IPS DF 19.7 (cell line): ENCODE measurements around the gene ZNF335.
"Not testable (repeated sequence)": the region's sequence is repeated elsewhere in the genome, so short reads cannot be mapped to it uniquely, and the experiment has no call there.

Experiments used
- DNase-seq: peaks from one replicate; pipeline ENCODE4 v3.0.0-alpha.2; 2013; ENCODE audit warnings: low read depth, low spot score

Gene ZNF335

GRCh38 chr20:46004187-46004586 is 32.2 kb upstream of the ZNF335 start:
- DNase-seq = no peak

- DNase-seq = no peak
Observed at GRCh38 chr20:46002008-46002407, 30.0 kb upstream of the ZNF335 start.

GRCh38 chr20:46001498-46001897 is 29.5 kb upstream of the ZNF335 start:
- DNase-seq = no peak

GRCh38 chr20:46000262-46000996 is 28.4 kb upstream of the ZNF335 start:
- DNase-seq = no peak

- DNase-seq = no peak
Observed at GRCh38 chr20:45999557-46000261, 27.7 kb upstream of the ZNF335 start.

- no peak for DNase-seq
Observed at GRCh38 chr20:45998761-45999160, 26.8 kb upstream of the ZNF335 start.

- DNase-seq = no peak
Observed at GRCh38 chr20:45998337-45998736, 26.3 kb upstream of the ZNF335 start.

- DNase-seq = no peak
Observed at GRCh38 chr20:45997187-45997586, 25.2 kb upstream of the ZNF335 start.

GRCh38 chr20:45995495-45996097 is 23.6 kb upstream of the ZNF335 start:
- DNase-seq = not testable (repeated sequence)

- no peak for DNase-seq
Observed at GRCh38 chr20:45994761-45995493, 22.9 kb upstream of the ZNF335 start.

- no peak for DNase-seq
Observed at GRCh38 chr20:45993197-45993951, 21.4 kb upstream of the ZNF335 start.

GRCh38 chr20:45991616-45992015 is 19.6 kb upstream of the ZNF335 start:
- DNase-seq = no peak

GRCh38 chr20:45988830-45989229 is 16.8 kb upstream of the ZNF335 start:
- DNase-seq = not testable (repeated sequence)

- DNase-seq = peak; percentile 60
Observed at GRCh38 chr20:45987108-45987780, 15.2 kb upstream of the ZNF335 start.

GRCh38 chr20:45985573-45985972 is 13.6 kb upstream of the ZNF335 start:
- DNase-seq = no peak

GRCh38 chr20:45983279-45983743 is 11.3 kb upstream of the ZNF335 start:
- no peak for DNase-seq

GRCh38 chr20:45981261-45981660 is 9.3 kb upstream of the ZNF335 start:
- no peak for DNase-seq

GRCh38 chr20:45976086-45976485 is 4.1 kb upstream of the ZNF335 start:
- DNase-seq = no peak

- DNase-seq = no peak
Observed at GRCh38 chr20:45975686-45976085, 3.7 kb upstream of the ZNF335 start.

- DNase-seq = no peak
Observed at GRCh38 chr20:45974896-45975565, 3.0 kb upstream of the ZNF335 start.
